Endothelial cell of umbilical vein (primary cell): ENCODE measurements around the gene PBX3.

ENCODE experiments used
- EZH2 ChIP-seq: IDR thresholded peaks from 2 replicates; pipeline ENCODE4 v1.6.1; 2012; ENCODE audit warnings: borderline replicate concordance, low read depth, mild to moderate bottlenecking, moderate library complexity, low read length, inconsistent platforms; ENCODE audit not compliant: severe bottlenecking
- FOS ChIP-seq: IDR thresholded peaks from 2 replicates; pipeline ENCODE4 v1.6.1; 2011; ENCODE audit warnings: mild to moderate bottlenecking, low read length, moderate library complexity, borderline replicate concordance; ENCODE audit not compliant: insufficient read depth
- GATA2 ChIP-seq: IDR thresholded peaks from 2 replicates; pipeline ENCODE4 v1.7.0; 2011; ENCODE audit warnings: low read depth, mild to moderate bottlenecking, moderate library complexity, mixed read lengths, low read length; ENCODE audit not compliant: insufficient read length, insufficient read depth
- MYC ChIP-seq: IDR thresholded peaks from one replicate; pipeline ENCODE4 v1.6.1; 2011; ENCODE audit warnings: mild to moderate bottlenecking, low read depth, low read length
- POLR2A ChIP-seq: IDR thresholded peaks from 2 replicates; pipeline ENCODE4 v1.6.1; 2012; ENCODE audit warnings: low read depth, mild to moderate bottlenecking, control low read depth, low read length
- POLR2AphosphoS5 ChIP-seq: IDR thresholded peaks from 2 replicates; pipeline ENCODE4 v1.6.1; 2012; ENCODE audit warnings: low read depth, mild to moderate bottlenecking, control low read depth, low read length, moderate library complexity; ENCODE audit not compliant: insufficient read depth
- TF ChIP-seq, protein P1 (sequence below), 2 donors: IDR thresholded peaks; 1 replicate in 1 of 2; 2 replicates in 1 of 2; pipeline ENCODE4 v1.5.1; 2011; ENCODE audit warnings: low read length in 2 of 2, mild to moderate bottlenecking in 2 of 2, moderate library complexity in 2 of 2, control low read depth in 1 of 2, inconsistent platforms in 1 of 2, low read depth in 1 of 2; ENCODE audit not compliant: insufficient read depth in 1 of 2; ENCODE audit errors: extremely low read depth in 1 of 2
- TF ChIP-seq, protein P2 (sequence below): IDR thresholded peaks from 2 replicates; pipeline ENCODE4 v1.6.1; 2011; ENCODE audit not compliant: insufficient read depth, insufficient read length

DNA sequence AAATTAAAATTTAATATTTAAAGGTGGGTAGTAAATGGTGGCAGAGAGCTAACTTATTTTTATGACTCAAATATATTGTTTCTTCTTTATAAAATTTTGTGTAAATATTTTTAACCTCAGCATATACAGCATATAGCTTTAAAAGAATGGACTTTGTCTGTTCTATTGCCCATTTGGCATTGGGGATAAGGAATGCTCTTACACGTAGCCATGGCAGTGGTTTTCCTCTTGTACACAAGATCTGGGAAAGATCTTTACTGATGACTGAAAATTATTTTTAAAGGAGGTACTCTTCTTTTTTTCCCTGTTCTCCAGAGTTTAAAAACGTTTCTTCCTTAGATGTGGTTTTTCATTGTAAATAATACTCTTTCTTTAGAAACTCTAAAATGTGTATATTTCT lies 75.0 kb downstream of the PBX3 start:
- TF ChIP-seq, protein P1, sequence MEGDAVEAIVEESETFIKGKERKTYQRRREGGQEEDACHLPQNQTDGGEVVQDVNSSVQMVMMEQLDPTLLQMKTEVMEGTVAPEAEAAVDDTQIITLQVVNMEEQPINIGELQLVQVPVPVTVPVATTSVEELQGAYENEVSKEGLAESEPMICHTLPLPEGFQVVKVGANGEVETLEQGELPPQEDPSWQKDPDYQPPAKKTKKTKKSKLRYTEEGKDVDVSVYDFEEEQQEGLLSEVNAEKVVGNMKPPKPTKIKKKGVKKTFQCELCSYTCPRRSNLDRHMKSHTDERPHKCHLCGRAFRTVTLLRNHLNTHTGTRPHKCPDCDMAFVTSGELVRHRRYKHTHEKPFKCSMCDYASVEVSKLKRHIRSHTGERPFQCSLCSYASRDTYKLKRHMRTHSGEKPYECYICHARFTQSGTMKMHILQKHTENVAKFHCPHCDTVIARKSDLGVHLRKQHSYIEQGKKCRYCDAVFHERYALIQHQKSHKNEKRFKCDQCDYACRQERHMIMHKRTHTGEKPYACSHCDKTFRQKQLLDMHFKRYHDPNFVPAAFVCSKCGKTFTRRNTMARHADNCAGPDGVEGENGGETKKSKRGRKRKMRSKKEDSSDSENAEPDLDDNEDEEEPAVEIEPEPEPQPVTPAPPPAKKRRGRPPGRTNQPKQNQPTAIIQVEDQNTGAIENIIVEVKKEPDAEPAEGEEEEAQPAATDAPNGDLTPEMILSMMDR (IDR thresholded peaks at IDR 0.05; ENCODE audit: extremely low read depth in 1 of 2, insufficient read depth in 1 of 2, low read depth in 1 of 2, low read length in 2 of 2), result no peak
- no peak for TF ChIP-seq EZH2
- TF ChIP-seq FOS, result no peak
- TF ChIP-seq POLR2A, result no peak
- no peak for TF ChIP-seq POLR2AphosphoS5
- TF ChIP-seq MYC, result no peak
- TF ChIP-seq, protein P2, sequence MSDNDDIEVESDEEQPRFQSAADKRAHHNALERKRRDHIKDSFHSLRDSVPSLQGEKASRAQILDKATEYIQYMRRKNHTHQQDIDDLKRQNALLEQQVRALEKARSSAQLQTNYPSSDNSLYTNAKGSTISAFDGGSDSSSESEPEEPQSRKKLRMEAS, result no peak
- TF ChIP-seq GATA2, result no peak
